Mesothelial cell of epicardium (in vitro differentiated cells): ENCODE measurements around the gene ENDOV. TPM values are rescaled to one million over a fixed set of nuclear protein-coding genes. Genes with fewer than 3 reads are reported as not detected.

Experiments used
- DNase-seq, 2 experiments: peaks; one replicate each; pipeline ENCODE4 v3.0.0; 2021; ENCODE audit warnings: low spot score in 2 of 2; ENCODE audit not compliant: unreplicated experiment in 2 of 2
- H3K27ac Mint-ChIP-seq: 2 replicates; pipeline ENCODE4 v1.8.0; 2021; ENCODE audit warnings: mixed read lengths
- H3K27me3 Mint-ChIP-seq: 2 replicates; pipeline ENCODE4 v1.8.0; 2021; ENCODE audit warnings: low read depth, mixed read lengths
- H3K36me3 Mint-ChIP-seq: 2 replicates; pipeline ENCODE4 v1.8.0; 2021; ENCODE audit warnings: mixed read lengths
- H3K4me1 Mint-ChIP-seq: 2 replicates; pipeline ENCODE4 v1.8.0; 2021; ENCODE audit warnings: mixed read lengths
- H3K4me3 Mint-ChIP-seq: 2 replicates; pipeline ENCODE4 v1.8.0; 2021; ENCODE audit warnings: mild to moderate bottlenecking, moderate library complexity, mixed read lengths
- H3K9me3 Mint-ChIP-seq: 2 replicates; pipeline ENCODE4 v1.8.0; 2021; ENCODE audit warnings: mixed read lengths
- microRNA-seq: library from miRNA; unstranded; fragments of <30 nt; microRNA quantifications from one replicate; pipeline ENCODE4 v1.2.0, GENCODE V29; 2021; ENCODE audit warnings: inconsistent platforms, mixed read lengths
- total RNA-seq: library from RNA; stranded (reverse); gene quantifications from 3 replicates; pipeline ENCODE4 v1.2.1, GENCODE V29; 2021
- TF ChIP-seq, protein P1 (sequence below): fragments of 200-600 bp; sonication (generic); IDR thresholded peaks from one replicate; pipeline ENCODE4 v1.5.0; 2021; ENCODE audit warnings: antibody characterized with exemption; ENCODE audit not compliant: unreplicated experiment

ENDOV gene
- total RNA-seq, 1 donor from 2014 or later, result 43.0 TPM

DNA sequence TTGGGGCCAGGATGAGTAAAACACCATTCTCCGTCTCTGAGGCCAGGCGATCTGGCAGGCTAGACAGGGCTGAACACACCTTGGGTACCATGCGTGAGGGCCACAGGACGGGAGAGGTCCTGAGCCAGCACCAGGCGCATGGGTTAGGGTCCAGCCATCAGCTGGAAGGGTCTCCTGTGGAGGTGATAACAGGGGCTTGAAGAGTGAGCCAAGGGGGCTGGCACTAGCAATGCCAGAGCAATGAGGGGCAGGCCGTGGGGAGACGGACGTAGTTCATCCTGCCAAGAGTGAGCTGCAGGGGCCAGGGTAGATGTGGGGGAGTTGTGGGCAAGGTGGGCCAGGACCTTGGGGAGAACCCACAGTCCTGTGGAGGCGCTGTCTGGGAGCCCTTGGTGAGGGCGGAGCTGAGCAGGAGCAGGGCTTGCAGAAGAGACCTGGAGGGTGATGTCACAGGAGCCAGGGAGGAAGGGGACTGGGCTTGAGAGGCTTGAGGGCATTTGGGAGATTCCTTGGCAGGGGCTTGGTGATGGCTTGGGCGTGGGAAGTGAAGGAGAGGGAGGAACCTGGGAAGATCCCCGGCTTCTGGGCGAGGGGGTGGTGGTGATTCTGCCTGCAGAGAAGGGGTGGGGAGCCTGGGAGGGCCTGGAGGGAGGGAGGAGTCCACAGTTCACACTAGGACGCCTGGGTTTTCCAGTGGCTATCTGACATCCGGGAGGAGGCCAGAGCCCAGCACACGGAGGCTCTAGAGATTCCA, 67.8 kb downstream of the ENDOV start:
- peaks cover 85% of the 10 kb centered on the region for H3K27me3 Mint-ChIP-seq
- H3K36me3 Mint-ChIP-seq, result no peaks in the 10 kb centered on the region
- no peak overlapping the region for H3K4me3 Mint-ChIP-seq
- no peaks in the 10 kb centered on the region for H3K9me3 Mint-ChIP-seq
- TF ChIP-seq, protein P1, sequence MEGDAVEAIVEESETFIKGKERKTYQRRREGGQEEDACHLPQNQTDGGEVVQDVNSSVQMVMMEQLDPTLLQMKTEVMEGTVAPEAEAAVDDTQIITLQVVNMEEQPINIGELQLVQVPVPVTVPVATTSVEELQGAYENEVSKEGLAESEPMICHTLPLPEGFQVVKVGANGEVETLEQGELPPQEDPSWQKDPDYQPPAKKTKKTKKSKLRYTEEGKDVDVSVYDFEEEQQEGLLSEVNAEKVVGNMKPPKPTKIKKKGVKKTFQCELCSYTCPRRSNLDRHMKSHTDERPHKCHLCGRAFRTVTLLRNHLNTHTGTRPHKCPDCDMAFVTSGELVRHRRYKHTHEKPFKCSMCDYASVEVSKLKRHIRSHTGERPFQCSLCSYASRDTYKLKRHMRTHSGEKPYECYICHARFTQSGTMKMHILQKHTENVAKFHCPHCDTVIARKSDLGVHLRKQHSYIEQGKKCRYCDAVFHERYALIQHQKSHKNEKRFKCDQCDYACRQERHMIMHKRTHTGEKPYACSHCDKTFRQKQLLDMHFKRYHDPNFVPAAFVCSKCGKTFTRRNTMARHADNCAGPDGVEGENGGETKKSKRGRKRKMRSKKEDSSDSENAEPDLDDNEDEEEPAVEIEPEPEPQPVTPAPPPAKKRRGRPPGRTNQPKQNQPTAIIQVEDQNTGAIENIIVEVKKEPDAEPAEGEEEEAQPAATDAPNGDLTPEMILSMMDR, result no peak
- H3K27ac Mint-ChIP-seq, result no peak overlapping the region
- H3K4me1 Mint-ChIP-seq, result peaks cover 3% of the 10 kb centered on the region
- no peak for DNase-seq

DNA sequence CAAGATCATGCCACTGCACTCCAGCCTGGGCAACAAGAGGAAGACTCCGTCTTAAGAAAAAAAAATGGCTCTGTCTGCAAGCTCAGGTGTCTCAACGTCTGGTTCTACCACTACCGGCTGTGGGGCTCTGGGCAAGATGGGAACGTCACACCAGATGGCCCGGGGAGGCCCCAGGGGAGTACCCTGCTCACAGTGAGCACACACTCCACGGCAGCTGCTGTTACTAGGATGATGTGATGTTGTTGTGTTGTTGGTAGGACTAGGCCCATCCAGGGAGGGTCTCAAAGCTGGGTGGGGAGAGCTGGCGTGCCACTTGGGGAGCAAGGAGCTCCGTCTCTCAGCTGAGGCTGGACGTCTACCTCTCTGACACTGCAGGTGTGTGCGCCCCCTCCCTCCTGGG, 70.9 kb downstream of the ENDOV start:
- Mint-ChIP-seq H3K4me3 (no peak overlapping the region), H3K36me3 (no peaks in the 10 kb centered on the region), H3K27me3 (peaks cover 74% of the 10 kb centered on the region), H3K9me3 (no peaks in the 10 kb centered on the region), H3K4me1 (no peaks in the 10 kb centered on the region), H3K27ac (no peak overlapping the region)
- DNase-seq, result no peak
- TF ChIP-seq, protein P1, result no peak

DNA sequence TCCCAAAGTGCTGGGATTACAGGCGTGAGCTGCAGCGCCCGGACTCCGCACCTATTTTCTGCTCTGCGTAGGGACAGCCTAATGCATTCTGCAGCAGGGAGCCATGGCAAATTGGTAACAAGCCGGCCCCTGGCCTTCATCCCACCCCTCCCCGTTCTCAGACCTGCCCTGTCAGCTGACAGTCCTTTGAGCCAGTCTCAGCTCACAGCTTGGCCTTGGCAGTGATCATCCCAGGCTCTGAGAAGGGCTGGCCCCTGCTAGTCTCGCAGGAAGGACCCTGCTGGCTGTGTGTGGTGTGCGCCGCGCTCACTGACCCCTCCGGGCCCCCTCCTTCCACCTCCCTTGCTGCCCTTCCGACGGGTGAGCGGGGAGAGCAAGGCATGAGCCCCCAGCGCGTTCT, 71.7 kb downstream of the ENDOV start:
- no peak for DNase-seq
- TF ChIP-seq, protein P1, result no peak
- H3K9me3 Mint-ChIP-seq, result no peaks in the 10 kb centered on the region
- no peak overlapping the region for H3K4me3 Mint-ChIP-seq
- H3K27ac Mint-ChIP-seq, result no peak overlapping the region
- peaks cover 73% of the 10 kb centered on the region for H3K27me3 Mint-ChIP-seq
- no peaks in the 10 kb centered on the region for H3K36me3 Mint-ChIP-seq
- H3K4me1 Mint-ChIP-seq, result no peaks in the 10 kb centered on the region

DNA sequence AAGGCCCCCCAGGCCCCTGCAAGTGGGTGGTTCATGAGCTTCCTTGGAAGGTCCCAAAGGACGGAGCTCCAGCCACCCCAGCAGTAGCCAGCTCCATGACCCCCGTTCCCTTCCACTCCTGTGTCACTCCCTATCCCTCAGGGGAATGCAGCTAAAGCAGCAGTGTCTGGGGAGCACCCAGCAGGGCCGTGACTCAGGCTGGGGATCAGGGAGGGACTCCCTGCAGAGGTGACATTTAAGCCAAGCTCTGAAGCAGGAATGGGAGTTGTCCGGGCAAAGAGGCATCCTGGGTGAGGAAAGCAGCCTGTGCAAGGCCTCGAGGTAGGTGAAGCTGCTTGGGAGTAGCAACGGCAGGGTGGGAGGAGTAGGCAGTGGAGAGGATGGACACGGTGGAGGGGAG, 72.5 kb downstream of the ENDOV start:
- Mint-ChIP-seq H3K27me3 (peaks cover 68% of the 10 kb centered on the region), H3K36me3 (no peaks in the 10 kb centered on the region), H3K27ac (no peak overlapping the region), H3K4me1 (no peaks in the 10 kb centered on the region), H3K9me3 (no peaks in the 10 kb centered on the region), H3K4me3 (no peak overlapping the region)
- no peak for DNase-seq
- TF ChIP-seq, protein P1, result no peak

Small RNA genes within 50 kb of the gene (microRNA-seq; reads per million reads assigned to microRNA genes)
- 0.88 reads per million for gene MIR4730

Other genes starting within 250 kb of the ENDOV start
- 5.4 to 6.9 TPM (median 6.8 TPM) in 3 replicates for gene CARD14, start 245.1 kb upstream of the ENDOV start, total RNA-seq
- 49.6 to 57.0 TPM (median 53.7 TPM) in 3 replicates for gene SGSH, start 194.8 kb upstream of the ENDOV start, total RNA-seq
- 32.5 to 41.2 TPM (median 36.3 TPM) in 3 replicates for gene SLC26A11, start 194.7 kb upstream of the ENDOV start, total RNA-seq
- 62.6 to 76.7 TPM (median 63.4 TPM) in 3 replicates for gene RNF213, start 154.3 kb upstream of the ENDOV start, total RNA-seq
- 0.20 to 0.27 TPM (median 0.20 TPM) in 3 replicates for gene NPTX1, start 61.4 kb downstream of the ENDOV start, total RNA-seq
- 46.1 to 53.7 TPM (median 47.8 TPM) in 3 replicates for gene RPTOR, start 129.7 kb downstream of the ENDOV start, total RNA-seq